Karpas-422 (cell line): ENCODE data around the gene R3HDM2. TPM values are rescaled to one million over a fixed set of nuclear protein-coding genes. Genes with fewer than 3 reads are reported as not detected.

Experiments
- DNase-seq: peaks from one replicate; pipeline ENCODE4 v3.0.0-alpha.2; 2015
- H2AFZ ChIP-seq: fragments of 200-600 bp; sonication (generic); 2 replicates; pipeline ENCODE4 v1.6.1; 2014; ENCODE audit warnings: antibody characterized with exemption, low read length, mixed read lengths
- H3K27ac ChIP-seq: fragments of 200-600 bp; sonication (generic); 2 replicates; pipeline ENCODE4 v1.5.1; 2014; ENCODE audit warnings: mild to moderate bottlenecking, low read length, moderate library complexity
- H3K27me3 ChIP-seq: fragments of 200-600 bp; sonication (generic); 2 replicates; pipeline ENCODE4 v1.6.1; 2014; ENCODE audit warnings: low read length, mixed read lengths
- H3K36me3 ChIP-seq: fragments of 200-600 bp; sonication (generic); 2 replicates; pipeline ENCODE4 v1.6.1; 2014; ENCODE audit warnings: low read length, mixed read lengths; ENCODE audit not compliant: insufficient read depth
- H3K4me1 ChIP-seq: fragments of 200-600 bp; sonication (generic); 2 replicates; pipeline ENCODE4 v1.6.1; 2014; ENCODE audit warnings: mild to moderate bottlenecking, low read length, mixed read lengths
- H3K4me2 ChIP-seq: fragments of 200-600 bp; sonication (generic); 2 replicates; pipeline ENCODE4 v1.6.1; 2014; ENCODE audit warnings: low read length, low read depth, mild to moderate bottlenecking; ENCODE audit not compliant: poor library complexity, severe bottlenecking
- H3K4me3 ChIP-seq: fragments of 200-600 bp; sonication (generic); 2 replicates; pipeline ENCODE4 v1.5.1; 2014; ENCODE audit warnings: mild to moderate bottlenecking, antibody characterized with exemption, low read length, mixed read lengths
- H3K79me2 ChIP-seq: fragments of 200-600 bp; sonication (generic); 2 replicates; pipeline ENCODE4 v1.6.1; 2014; ENCODE audit warnings: mild to moderate bottlenecking, low read length, mixed read lengths
- H3K9ac ChIP-seq: fragments of 200-600 bp; sonication (generic); 2 replicates; pipeline ENCODE4 v1.6.0; 2014; ENCODE audit warnings: low read length
- H3K9me2 ChIP-seq: fragments of 200-600 bp; sonication (generic), shearing (Covaris generic); replicated peaks from 2 replicates; pipeline ENCODE4 v1.6.0; 2014; ENCODE audit warnings: mild to moderate bottlenecking, low read length, moderate library complexity; ENCODE audit not compliant: insufficient read depth
- H3K9me3 ChIP-seq: fragments of 300-700, 200-600 bp; sonication (generic); 2 replicates; pipeline ENCODE4 v1.6.1; 2014; ENCODE audit warnings: low read length, mixed read lengths
- H4K20me1 ChIP-seq: fragments of 200-600 bp; sonication (generic); 2 replicates; pipeline ENCODE4 v1.6.1; 2014; ENCODE audit warnings: mild to moderate bottlenecking, antibody characterized with exemption, low read length, low read depth; ENCODE audit not compliant: insufficient read depth
- total RNA-seq: library from RNA; depleted of rRNA; stranded (reverse); fragments of >200 nt; shearing (Covaris generic); gene quantifications from 2 replicates; pipeline ENCODE4 v1.2.3, GENCODE V29; 2014; ENCODE audit warnings: low replicate concordance

R3HDM2 gene
- total RNA-seq, 1 experiment from 2014 or later: 39.0 TPM

DNA sequence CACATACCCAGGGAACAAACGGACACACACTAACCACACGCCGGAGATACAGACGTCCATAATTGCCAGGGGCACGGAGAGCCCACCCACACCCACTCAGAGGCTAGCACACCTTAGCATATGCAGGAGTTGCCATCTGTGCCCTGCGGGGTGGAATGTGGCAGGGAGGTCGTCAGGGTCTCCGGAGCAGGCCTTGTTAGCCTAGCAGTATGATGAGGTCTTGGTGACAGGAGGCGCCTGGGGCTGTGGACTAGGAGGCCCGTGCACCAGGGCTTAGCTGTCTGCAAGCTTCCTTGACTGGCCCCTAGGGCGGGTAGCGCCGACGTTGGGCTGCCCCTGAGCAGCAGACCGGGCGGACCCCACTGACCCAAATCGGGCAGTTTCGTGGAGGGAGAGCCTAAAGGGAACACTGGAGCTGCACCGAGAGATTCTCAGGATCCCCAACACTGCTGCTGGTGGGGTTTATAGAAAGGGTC is 189.9 kb downstream of the R3HDM2 start:
- Histone ChIP-seq H3K4me1 (peaks cover 75% of the 10 kb centered on the region), H3K79me2 (no peaks in the 10 kb centered on the region), H3K36me3 (no peaks in the 10 kb centered on the region), H3K27ac (peak overlapping the region; percentile 98), H3K9me3 (no peaks in the 10 kb centered on the region), H3K9me2 (no peaks in the 10 kb centered on the region), H4K20me1 (peaks cover 7% of the 10 kb centered on the region; the same call in 1 of the 2 replicates), H2AFZ (no peak overlapping the region), H3K27me3 (no peaks in the 10 kb centered on the region), H3K4me2 (peak overlapping the region; percentile 99), H3K4me3 (peak overlapping the region; percentile 69), H3K9ac (peak overlapping the region; percentile 98)
- peak; percentile 77 for DNase-seq

- H2AFZ ChIP-seq: no peak overlapping the region
- no peaks in the 10 kb centered on the region for H3K27me3 ChIP-seq
- no peaks in the 10 kb centered on the region for H3K9me3 ChIP-seq
- no peaks in the 10 kb centered on the region for H3K36me3 ChIP-seq
- peak overlapping the region; percentile 98 for H3K27ac ChIP-seq
- H4K20me1 ChIP-seq: peaks cover 7% of the 10 kb centered on the region; the same call in 1 of the 2 replicates
- H3K9ac ChIP-seq: peak overlapping the region; percentile 98
- peak; percentile 91 for DNase-seq
- peak overlapping the region; percentile 69 for H3K4me3 ChIP-seq
- H3K79me2 ChIP-seq: no peaks in the 10 kb centered on the region
- H3K4me2 ChIP-seq: peak overlapping the region; percentile 99
- H3K9me2 ChIP-seq: no peaks in the 10 kb centered on the region
- peaks cover 81% of the 10 kb centered on the region for H3K4me1 ChIP-seq
Observed at GRCh38 chr12:57240066-57240921, 190.5 kb downstream of the R3HDM2 start.

DNA sequence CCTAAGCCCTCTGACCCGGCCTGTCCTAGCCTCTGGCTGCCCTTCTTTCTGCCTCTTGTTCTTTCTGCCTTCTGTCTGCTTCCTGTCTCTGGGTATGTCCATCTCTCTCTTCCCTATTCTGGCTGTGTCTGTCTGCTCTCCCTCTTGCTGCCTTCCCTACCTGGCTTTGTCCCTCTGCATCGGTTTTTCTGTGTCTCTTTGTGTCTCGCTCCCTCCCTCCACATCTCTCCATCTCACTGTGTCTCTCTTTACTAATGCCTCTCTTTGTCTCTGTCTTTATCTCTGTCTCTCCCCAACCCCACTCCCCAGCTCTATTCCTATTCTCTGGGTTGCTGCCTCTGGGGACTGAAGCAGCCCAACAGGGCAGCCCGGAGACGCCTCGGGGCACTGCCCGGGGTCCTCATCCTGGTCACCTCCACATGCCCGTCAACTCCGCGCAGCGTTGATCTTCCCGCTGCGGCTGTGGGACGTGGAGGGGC is 191.2 kb downstream of the R3HDM2 start:
- H4K20me1 ChIP-seq: peaks cover 7% of the 10 kb centered on the region; the same call in 1 of the 2 replicates
- H3K27ac ChIP-seq: peak overlapping the region; percentile 98
- no peaks in the 10 kb centered on the region for H3K9me3 ChIP-seq
- H3K79me2 ChIP-seq: no peaks in the 10 kb centered on the region
- H3K4me1 ChIP-seq: peaks cover 88% of the 10 kb centered on the region
- peak overlapping the region; percentile 98 for H3K9ac ChIP-seq
- H3K9me2 ChIP-seq: no peaks in the 10 kb centered on the region
- H3K27me3 ChIP-seq: no peaks in the 10 kb centered on the region
- peak overlapping the region; percentile 69 for H3K4me3 ChIP-seq
- peak; percentile 65 for DNase-seq
- no peaks in the 10 kb centered on the region for H3K36me3 ChIP-seq
- H3K4me2 ChIP-seq: peak overlapping the region; percentile 99
- 0 out of 2 replicates have a peak overlapping the region, but pooled peaks have one; percentile 18 for H2AFZ ChIP-seq

DNA sequence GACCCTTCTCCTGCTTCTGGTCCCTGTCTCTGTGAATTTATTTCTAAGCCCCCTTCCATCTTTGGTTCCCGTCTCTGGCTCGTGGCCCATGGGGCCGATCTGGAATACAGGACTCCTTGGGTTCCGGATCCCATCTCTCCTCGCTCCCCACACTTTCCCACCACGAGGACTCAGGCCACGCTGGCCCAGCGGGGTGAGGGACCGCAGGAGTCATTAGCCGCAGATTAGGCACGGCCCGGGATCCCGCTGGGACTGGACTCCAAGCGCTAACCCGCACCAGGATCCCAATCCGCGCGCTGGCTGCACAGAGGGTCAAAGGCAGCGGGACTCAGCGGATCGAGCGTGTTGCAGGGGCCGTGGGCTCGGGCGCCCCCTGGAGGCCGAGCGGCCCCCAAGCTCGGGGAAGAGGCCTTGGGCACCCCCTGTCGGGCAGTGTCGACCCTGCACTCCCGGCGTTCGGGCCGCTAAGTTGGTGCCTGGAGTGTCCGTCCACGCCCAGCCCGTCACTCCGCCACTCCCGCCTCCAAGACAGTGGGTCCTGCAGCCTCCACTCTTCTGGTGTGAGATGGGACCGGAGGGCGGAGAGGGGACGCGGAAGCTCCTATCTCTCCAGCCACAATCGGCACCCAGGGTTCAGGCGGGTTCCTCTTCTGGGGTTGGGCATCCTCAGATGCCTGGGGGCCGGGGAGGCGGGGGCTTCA is 191.8 kb downstream of the R3HDM2 start:
- H3K27ac ChIP-seq: peak overlapping the region; percentile 98
- H4K20me1 ChIP-seq: peaks cover 7% of the 10 kb centered on the region; the same call in 1 of the 2 replicates
- no peaks in the 10 kb centered on the region for H3K27me3 ChIP-seq
- peak overlapping the region; percentile 69 for H3K4me3 ChIP-seq
- peak overlapping the region; percentile 99 for H3K4me2 ChIP-seq
- H3K9me2 ChIP-seq: no peaks in the 10 kb centered on the region
- no peaks in the 10 kb centered on the region for H3K79me2 ChIP-seq
- no peak overlapping the region for H2AFZ ChIP-seq
- DNase-seq: peak; percentile 96
- peaks cover 89% of the 10 kb centered on the region for H3K4me1 ChIP-seq
- no peaks in the 10 kb centered on the region for H3K36me3 ChIP-seq
- H3K9ac ChIP-seq: peak overlapping the region; percentile 98
- no peaks in the 10 kb centered on the region for H3K9me3 ChIP-seq

GRCh38 chr12:57237932-57238853 is 192.7 kb downstream of the R3HDM2 start:
- H2AFZ ChIP-seq: no peak overlapping the region
- no peaks in the 10 kb centered on the region; the same call in 1 of the 2 replicates for H3K36me3 ChIP-seq
- peaks cover 89% of the 10 kb centered on the region for H3K4me1 ChIP-seq
- H3K9ac ChIP-seq: 0 out of 2 replicates have a peak overlapping the region, but pooled peaks have one; percentile 41
- peak overlapping the region; percentile 99 for H3K4me2 ChIP-seq
- H4K20me1 ChIP-seq: peaks cover 7% of the 10 kb centered on the region; the same call in 1 of the 2 replicates
- no peak for DNase-seq
- no peaks in the 10 kb centered on the region for H3K9me2 ChIP-seq
- H3K79me2 ChIP-seq: no peaks in the 10 kb centered on the region
- no peaks in the 10 kb centered on the region for H3K27me3 ChIP-seq
- H3K9me3 ChIP-seq: no peaks in the 10 kb centered on the region
- no peak overlapping the region for H3K27ac ChIP-seq
- peak overlapping the region; percentile 37; the same call in 1 of the 2 replicates for H3K4me3 ChIP-seq

DNA sequence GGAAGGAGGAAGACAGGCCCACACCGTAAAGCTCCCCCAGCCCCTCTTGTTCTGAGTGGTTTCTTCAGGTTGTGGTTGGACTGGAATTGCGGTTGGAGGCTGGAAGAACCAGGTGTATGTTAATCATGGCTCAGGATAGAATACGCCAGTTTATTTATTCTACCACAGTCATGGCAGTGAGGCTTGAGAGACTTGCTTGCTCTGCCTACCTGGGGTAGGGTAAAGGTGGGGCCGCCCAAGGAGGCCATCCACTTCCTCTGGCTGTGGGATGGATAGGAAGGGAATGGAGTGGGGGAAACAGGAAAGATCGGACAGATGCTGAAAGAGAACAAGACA is 193.3 kb downstream of the R3HDM2 start:
- Histone ChIP-seq H3K27me3 (no peaks in the 10 kb centered on the region), H3K4me2 (no peak overlapping the region), H3K27ac (no peak overlapping the region)

GRCh38 chr12:57236925-57237595 is 193.8 kb downstream of the R3HDM2 start:
- H3K4me2 ChIP-seq: no peak overlapping the region
- peaks cover 17% of the 10 kb centered on the region; the same call in 1 of the 2 replicates for H4K20me1 ChIP-seq
- no peak for DNase-seq
- H3K9ac ChIP-seq: no peak overlapping the region
- H3K9me2 ChIP-seq: no peaks in the 10 kb centered on the region
- no peaks in the 10 kb centered on the region for H3K9me3 ChIP-seq
- H3K27me3 ChIP-seq: no peaks in the 10 kb centered on the region
- H3K27ac ChIP-seq: no peak overlapping the region
- H3K4me3 ChIP-seq: no peak overlapping the region
- H3K4me1 ChIP-seq: peaks cover 89% of the 10 kb centered on the region
- H3K79me2 ChIP-seq: no peaks in the 10 kb centered on the region
- peaks cover 11% of the 10 kb centered on the region for H3K36me3 ChIP-seq
- H2AFZ ChIP-seq: no peak overlapping the region

More for the DNA sequence above, 193.3 kb downstream of the R3HDM2 start:
- DNase-seq: no peak
- no peaks in the 10 kb centered on the region for H3K9me2 ChIP-seq
- peaks cover 89% of the 10 kb centered on the region for H3K4me1 ChIP-seq
- no peaks in the 10 kb centered on the region for H3K79me2 ChIP-seq
- no peak overlapping the region for H2AFZ ChIP-seq
- H4K20me1 ChIP-seq: peaks cover 12% of the 10 kb centered on the region; the same call in 1 of the 2 replicates
- no peak overlapping the region for H3K4me3 ChIP-seq
- H3K9ac ChIP-seq: no peak overlapping the region
- H3K36me3 ChIP-seq: peaks cover 6% of the 10 kb centered on the region
- H3K9me3 ChIP-seq: no peaks in the 10 kb centered on the region
